Type B pancreatic cell (in vitro differentiated cells): Measurements from ENCODE around the gene PSMA7. TPM values are rescaled to one million over a fixed set of nuclear protein-coding genes. Genes with fewer than 3 reads are reported as not detected.

ENCODE experiments used
- DNase-seq: peaks from one replicate; pipeline ENCODE4 v3.0.0; 2021; ENCODE audit warnings: mixed read lengths; ENCODE audit not compliant: unreplicated experiment; ENCODE audit errors: extremely low spot score
- H3K27ac Mint-ChIP-seq: 2 replicates; pipeline ENCODE4 v1.8.0; 2021; ENCODE audit warnings: mild to moderate bottlenecking, mixed read lengths
- H3K27me3 Mint-ChIP-seq: 2 replicates; pipeline ENCODE4 v1.8.0; 2021; ENCODE audit warnings: mixed read lengths
- H3K36me3 Mint-ChIP-seq: 2 replicates; pipeline ENCODE4 v1.8.0; 2021; ENCODE audit warnings: mixed read lengths
- H3K4me1 Mint-ChIP-seq: one replicate; pipeline ENCODE4 v1.8.0; 2021; ENCODE audit warnings: mixed read lengths; ENCODE audit not compliant: unreplicated experiment
- H3K4me3 Mint-ChIP-seq: 2 replicates; pipeline ENCODE4 v1.8.0; 2021; ENCODE audit warnings: mild to moderate bottlenecking, mixed read lengths
- H3K9me3 Mint-ChIP-seq: 2 replicates; pipeline ENCODE4 v1.8.0; 2021; ENCODE audit warnings: mixed read lengths
- CTCF ChIP-seq: fragments of 200-600 bp; sonication (generic); conservative IDR thresholded peaks from 2 replicates; pipeline ENCODE4 v1.5.0; 2021; ENCODE audit warnings: antibody characterized with exemption, mild to moderate bottlenecking
- total RNA-seq: library from RNA; stranded (reverse); gene quantifications from 2 replicates; pipeline ENCODE4 v1.2.1, GENCODE V29; 2021; ENCODE audit warnings: low replicate concordance

The PSMA7 gene
- total RNA-seq, 1 donor from 2014 or later, result 236 TPM

GRCh38 chr20:62160253-62160652 is 17.1 kb upstream of the PSMA7 start:
- TF ChIP-seq CTCF, result no peak
- H3K4me1 Mint-ChIP-seq, result peaks cover 11% of the 10 kb centered on the region
- no peak overlapping the region for H3K4me3 Mint-ChIP-seq
- H3K36me3 Mint-ChIP-seq, result no peaks in the 10 kb centered on the region
- no peak for DNase-seq
- no peaks in the 10 kb centered on the region for H3K9me3 Mint-ChIP-seq
- no peaks in the 10 kb centered on the region for H3K27me3 Mint-ChIP-seq
- H3K27ac Mint-ChIP-seq, result no peak overlapping the region

DNA sequence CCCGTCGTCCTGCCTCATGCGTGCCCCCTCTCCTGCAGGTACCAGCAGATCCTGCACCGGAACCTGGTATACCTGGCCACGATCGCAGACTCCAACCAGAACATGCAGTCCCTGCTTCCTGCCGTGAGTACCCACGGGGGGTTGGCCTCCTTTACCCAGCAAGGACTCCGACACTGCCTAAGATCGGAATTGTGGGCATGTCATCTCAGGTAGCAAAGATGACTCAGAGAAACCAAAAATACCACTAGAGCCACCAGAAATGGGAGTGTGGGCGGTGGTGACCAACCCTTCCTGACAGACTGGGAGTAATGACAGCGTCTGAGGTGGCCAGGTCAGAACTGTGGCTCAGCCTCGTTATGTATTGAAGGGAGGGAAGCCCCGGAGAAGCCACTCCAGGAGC is 16.6 kb upstream of the PSMA7 start:
- no peak for TF ChIP-seq CTCF
- no peak overlapping the region for H3K27ac Mint-ChIP-seq
- H3K4me3 Mint-ChIP-seq, result no peak overlapping the region
- H3K27me3 Mint-ChIP-seq, result no peaks in the 10 kb centered on the region
- peaks cover 2% of the 10 kb centered on the region for H3K36me3 Mint-ChIP-seq
- no peaks in the 10 kb centered on the region for H3K9me3 Mint-ChIP-seq
- peaks cover 11% of the 10 kb centered on the region for H3K4me1 Mint-ChIP-seq
- no peak for DNase-seq

- Mint-ChIP-seq H3K27me3 (no peaks in the 10 kb centered on the region), H3K4me1 (peaks cover 11% of the 10 kb centered on the region), H3K27ac (no peak overlapping the region), H3K9me3 (no peaks in the 10 kb centered on the region), H3K36me3 (peaks cover 7% of the 10 kb centered on the region), H3K4me3 (no peak overlapping the region)
- DNase-seq, result no peak
- TF ChIP-seq CTCF, result no peak
Measured at GRCh38 chr20:62159052-62159451, 15.9 kb upstream of the PSMA7 start.

DNA sequence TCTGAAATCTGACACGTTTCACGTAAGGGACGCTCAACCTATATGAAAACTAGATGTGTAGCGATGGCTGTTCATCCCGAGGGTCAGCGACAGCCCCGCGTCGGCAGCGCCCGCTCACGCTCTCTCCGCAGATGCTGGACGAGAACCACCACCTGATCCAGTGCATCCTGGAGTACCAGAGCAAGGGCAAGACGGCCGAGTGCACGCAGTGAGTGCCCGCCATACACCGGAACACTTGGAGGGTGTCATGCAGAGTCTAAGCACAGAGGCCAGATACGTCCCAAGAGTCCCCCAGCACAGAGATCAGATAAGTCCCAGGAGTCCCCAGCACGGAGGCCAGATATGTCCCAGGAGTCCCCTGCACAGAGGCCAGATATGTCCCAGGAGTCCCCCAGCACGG is 15.3 kb upstream of the PSMA7 start:
- Mint-ChIP-seq H3K9me3 (no peaks in the 10 kb centered on the region), H3K4me3 (no peak overlapping the region), H3K36me3 (peaks cover 10% of the 10 kb centered on the region), H3K27ac (no peak overlapping the region), H3K27me3 (no peaks in the 10 kb centered on the region), H3K4me1 (peaks cover 11% of the 10 kb centered on the region)
- no peak for DNase-seq
- TF ChIP-seq CTCF, result no peak

DNA sequence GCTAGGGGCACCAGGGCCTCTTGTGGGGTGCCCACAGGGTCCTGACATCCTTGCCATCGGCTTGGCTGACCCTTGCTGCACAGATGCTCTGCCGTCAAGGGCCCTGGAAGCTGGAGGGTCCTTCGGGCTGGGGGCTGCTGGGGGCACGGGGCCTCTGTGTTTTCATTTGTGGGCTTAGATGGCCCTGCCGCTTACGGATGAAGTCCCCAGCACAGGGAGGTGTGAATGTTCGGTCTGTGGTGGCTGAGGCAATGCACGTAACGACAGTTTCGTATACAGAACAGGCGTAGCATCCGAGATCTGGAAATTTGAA is 14.8 kb upstream of the PSMA7 start:
- no peak overlapping the region for H3K27ac Mint-ChIP-seq
- no peak for DNase-seq

More for the DNA sequence above, 14.8 kb upstream of the PSMA7 start:
- Mint-ChIP-seq H3K27me3 (no peaks in the 10 kb centered on the region), H3K4me3 (no peak overlapping the region), H3K9me3 (no peaks in the 10 kb centered on the region), H3K36me3 (peaks cover 10% of the 10 kb centered on the region), H3K4me1 (peaks cover 11% of the 10 kb centered on the region)
- TF ChIP-seq CTCF, result no peak
